ENCODE results near the gene TJP3. TPM values are rescaled to one million over a fixed set of nuclear protein-coding genes. Genes with fewer than 3 reads are reported as not detected.

TJP3 gene
- total and polyA plus RNA-seq, 10 of the 15 experiments (the other 5 are each of a cell fraction or from before 2014, with no cell fraction given), result 0.04 to 1.2 (median 0.29) TPM; not detected in 6

DNA sequence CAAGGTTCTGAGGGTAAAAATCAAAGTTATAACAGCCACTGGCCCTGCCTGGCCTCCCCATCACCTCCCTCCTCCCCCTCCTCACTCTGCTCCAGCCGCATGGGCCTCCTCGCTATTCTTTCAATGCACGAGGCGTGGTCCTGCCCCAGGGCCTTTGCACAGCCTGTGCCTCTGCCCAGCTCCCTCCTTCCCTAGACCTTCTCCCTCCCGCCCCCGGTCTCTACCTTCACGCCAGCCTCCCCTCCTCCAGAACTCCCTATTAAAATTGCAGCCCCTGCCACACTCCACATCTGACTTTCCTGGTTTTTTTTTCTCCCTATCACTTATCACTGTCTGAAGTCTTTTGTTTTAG lies 60.5 kb downstream of the TJP3 start:
- ChIA-PET POLR2A (interaction anchor here (0.6 kb wide), 1 partner anchor 8 kb away, joined by 7 read pairs; no protein-coding TSS in a partner anchor), RAD21 (ENCODE audit: unreplicated experiment) (no interaction called here), SMC1A (ENCODE audit: uncharacterized antibody, unreplicated experiment) (no interaction called here), CTCF (interaction anchor here (1.3 kb wide), 1 partner anchor 53 kb away, joined by 3 read pairs; no protein-coding TSS in a partner anchor)
- H2AFZ ChIP-seq (ENCODE audit: control insufficient read depth, low read depth, low read length), result no peak overlapping the region
- H3K9me3 ChIP-seq (replicated peaks; ENCODE audit: control insufficient read depth, insufficient read depth, low read length), result no peaks in the 10 kb centered on the region
- H3K27ac ChIP-seq (ENCODE audit: control insufficient read depth, insufficient read depth), result no peak overlapping the region
- H3K9ac ChIP-seq (ENCODE audit: control insufficient read depth, insufficient read depth, low read length), result no peak overlapping the region
- no peaks in the 10 kb centered on the region; the same call in 1 of the 2 replicates for H3K4me1 ChIP-seq (ENCODE audit: control insufficient read depth, insufficient read depth, low read length)
- ATAC-seq (no peak), DNase-seq (ENCODE audit: low read depth, low spot score) (no peak), FAIRE-seq (no peak)
- no TSS peak for BruUV-seq (replicated peaks)
- intact Hi-C loops (cut with micrococcal nuclease; ENCODE audit: unreplicated experiment), result no loop called here
- H3K79me2 ChIP-seq (ENCODE audit: control insufficient read depth, insufficient read depth, low read length), result no peaks in the 10 kb centered on the region
- H3K36me3 ChIP-seq (ENCODE audit: control insufficient read depth in 2 of 2, insufficient read depth in 2 of 2, low read length in 1 of 2), result peaks cover 0 to 18% of the 10 kb centered on the region in 2 experiments; a peak in 2 of 4 replicates
- H4K20me1 ChIP-seq (ENCODE audit: control insufficient read depth, insufficient read depth), result no peaks in the 10 kb centered on the region
- no peak overlapping the region for H3K4me3 ChIP-seq
- no peaks in the 10 kb centered on the region for H3K27me3 ChIP-seq (replicated peaks in 1 of 2; ENCODE audit: control insufficient read depth in 2 of 2, insufficient read depth in 2 of 2, low read length in 1 of 2)
- in situ Hi-C loops (cut with MboI), result no loop called here
- H3K4me2 ChIP-seq (ENCODE audit: control insufficient read depth, insufficient read depth), result no peak overlapping the region
- 74% methylated on average over 7 of the region's 7 CpGs for WGBS (ENCODE audit: insufficient coverage, insufficient replicate concordance, low lambda C conversion rate, missing lambda C conversion rate)
- TF ChIP-seq, protein P1, sequence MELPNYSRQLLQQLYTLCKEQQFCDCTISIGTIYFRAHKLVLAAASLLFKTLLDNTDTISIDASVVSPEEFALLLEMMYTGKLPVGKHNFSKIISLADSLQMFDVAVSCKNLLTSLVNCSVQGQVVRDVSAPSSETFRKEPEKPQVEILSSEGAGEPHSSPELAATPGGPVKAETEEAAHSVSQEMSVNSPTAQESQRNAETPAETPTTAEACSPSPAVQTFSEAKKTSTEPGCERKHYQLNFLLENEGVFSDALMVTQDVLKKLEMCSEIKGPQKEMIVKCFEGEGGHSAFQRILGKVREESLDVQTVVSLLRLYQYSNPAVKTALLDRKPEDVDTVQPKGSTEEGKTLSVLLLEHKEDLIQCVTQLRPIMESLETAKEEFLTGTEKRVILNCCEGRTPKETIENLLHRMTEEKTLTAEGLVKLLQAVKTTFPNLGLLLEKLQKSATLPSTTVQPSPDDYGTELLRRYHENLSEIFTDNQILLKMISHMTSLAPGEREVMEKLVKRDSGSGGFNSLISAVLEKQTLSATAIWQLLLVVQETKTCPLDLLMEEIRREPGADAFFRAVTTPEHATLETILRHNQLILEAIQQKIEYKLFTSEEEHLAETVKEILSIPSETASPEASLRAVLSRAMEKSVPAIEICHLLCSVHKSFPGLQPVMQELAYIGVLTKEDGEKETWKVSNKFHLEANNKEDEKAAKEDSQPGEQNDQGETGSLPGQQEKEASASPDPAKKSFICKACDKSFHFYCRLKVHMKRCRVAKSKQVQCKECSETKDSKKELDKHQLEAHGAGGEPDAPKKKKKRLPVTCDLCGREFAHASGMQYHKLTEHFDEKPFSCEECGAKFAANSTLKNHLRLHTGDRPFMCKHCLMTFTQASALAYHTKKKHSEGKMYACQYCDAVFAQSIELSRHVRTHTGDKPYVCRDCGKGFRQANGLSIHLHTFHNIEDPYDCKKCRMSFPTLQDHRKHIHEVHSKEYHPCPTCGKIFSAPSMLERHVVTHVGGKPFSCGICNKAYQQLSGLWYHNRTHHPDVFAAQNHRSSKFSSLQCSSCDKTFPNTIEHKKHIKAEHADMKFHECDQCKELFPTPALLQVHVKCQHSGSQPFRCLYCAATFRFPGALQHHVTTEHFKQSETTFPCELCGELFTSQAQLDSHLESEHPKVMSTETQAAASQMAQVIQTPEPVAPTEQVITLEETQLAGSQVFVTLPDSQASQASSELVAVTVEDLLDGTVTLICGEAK (IDR thresholded peaks at IDR 0.05; ENCODE audit: borderline replicate concordance), result no peak
- TF ChIP-seq ESRRA (IDR thresholded peaks at IDR 0.05; ENCODE audit: low read length) (no peak), CHD4 (IDR thresholded peaks at IDR 0.05) (no peak), SREBF2 (IDR thresholded peaks at IDR 0.05; ENCODE audit: low read length) (no peak), POU2F2 (IDR thresholded peaks at IDR 0.05; ENCODE audit: borderline replicate concordance, low read depth, low read length) (no peak), USF1 (IDR thresholded peaks at IDR 0.05; ENCODE audit: borderline replicate concordance, extremely low read length, insufficient read depth, low read depth, low read length) (no peak), CTCF (IDR thresholded peaks at IDR 0.05 in 2 of 3, conservative IDR thresholded peaks at IDR 0.05 in 1 of 3; ENCODE audit: control insufficient read depth in 2 of 3, extremely low read depth in 1 of 3, insufficient read depth in 1 of 3, low read depth in 3 of 3, low read length in 3 of 3) (no peak), YBX1 (IDR thresholded peaks at IDR 0.05) (no peak), E2F8 (IDR thresholded peaks at IDR 0.05; ENCODE audit: low read depth, partially characterized antibody) (no peak), RAD51 (IDR thresholded peaks at IDR 0.05) (no peak), CREM (IDR thresholded peaks at IDR 0.05; ENCODE audit: low read depth) (no peak), MAX (IDR thresholded peaks at IDR 0.05; ENCODE audit: low read depth, low read length) (no peak), RCOR1 (conservative IDR thresholded peaks at IDR 0.05; ENCODE audit: low read depth, low read length) (no peak), SPI1 (IDR thresholded peaks at IDR 0.05; ENCODE audit: borderline replicate concordance, insufficient read depth, low read depth, low read length) (no peak), SIX5 (IDR thresholded peaks at IDR 0.05; ENCODE audit: low read depth, low read length, severe bottlenecking) (no peak)

Data from GM12878 (cell line).